Testis (tissue), 2 donors: Measurements from ENCODE around the gene WNK2.

Experiments
- CTCF ChIP-seq, 3 experiments: fragments of 450-650 bp in 2 of 3; fragments of 200-600 bp in 1 of 3; sonication (generic) in 1 of 3; IDR thresholded peaks; one replicate each; pipeline ENCODE4 v1.5.1; 2016 to 2019; ENCODE audit warnings: antibody characterized with exemption in 3 of 3, mild to moderate bottlenecking in 2 of 3, moderate library complexity in 1 of 3
- POLR2A ChIP-seq: fragments of 450-650 bp; IDR thresholded peaks from one replicate; pipeline ENCODE4 v1.6.1; 2017; ENCODE audit warnings: antibody characterized with exemption, mild to moderate bottlenecking, moderate library complexity

GRCh38 chr9:93228030-93228429 is 44.1 kb downstream of the WNK2 start:
- TF ChIP-seq CTCF (IDR thresholded peaks at IDR 0.05) (no peak), POLR2A (no peak)
